ENCODE data around the gene MED29.

Gene MED29

GRCh38 chr19:39409208-39410016 is 18.2 kb downstream of the MED29 start:
- DNase-seq, result peak; percentile 83
- Mint-ChIP-seq H3K36me3 (ENCODE audit: low read depth) (peaks cover 34% of the 10 kb centered on the region), H3K27ac (peak overlapping the region; percentile 97), H3K27me3 (no peaks in the 10 kb centered on the region), H3K4me3 (peak overlapping the region; percentile 96), H3K4me1 (ENCODE audit: low read depth) (peaks cover 57% of the 10 kb centered on the region), H3K9me3 (no peaks in the 10 kb centered on the region)

GRCh38 chr19:39410017-39410830 is 19.0 kb downstream of the MED29 start:
- peak; percentile 75 for DNase-seq
- peak overlapping the region; percentile 85 for H3K4me3 Mint-ChIP-seq
- H3K27ac Mint-ChIP-seq, result peak overlapping the region; percentile 97
- H3K27me3 Mint-ChIP-seq, result no peaks in the 10 kb centered on the region
- H3K36me3 Mint-ChIP-seq (ENCODE audit: low read depth), result peaks cover 40% of the 10 kb centered on the region
- H3K9me3 Mint-ChIP-seq, result no peaks in the 10 kb centered on the region
- H3K4me1 Mint-ChIP-seq (ENCODE audit: low read depth), result peaks cover 51% of the 10 kb centered on the region

GRCh38 chr19:39410831-39411080 is 19.6 kb downstream of the MED29 start:
- no peak for DNase-seq
- H3K27ac Mint-ChIP-seq, result peak overlapping the region; percentile 97
- peak overlapping the region; percentile 85 for H3K4me3 Mint-ChIP-seq
- H3K36me3 Mint-ChIP-seq (ENCODE audit: low read depth), result peaks cover 46% of the 10 kb centered on the region
- H3K9me3 Mint-ChIP-seq, result no peaks in the 10 kb centered on the region
- no peaks in the 10 kb centered on the region for H3K27me3 Mint-ChIP-seq
- peaks cover 46% of the 10 kb centered on the region for H3K4me1 Mint-ChIP-seq (ENCODE audit: low read depth)

DNA sequence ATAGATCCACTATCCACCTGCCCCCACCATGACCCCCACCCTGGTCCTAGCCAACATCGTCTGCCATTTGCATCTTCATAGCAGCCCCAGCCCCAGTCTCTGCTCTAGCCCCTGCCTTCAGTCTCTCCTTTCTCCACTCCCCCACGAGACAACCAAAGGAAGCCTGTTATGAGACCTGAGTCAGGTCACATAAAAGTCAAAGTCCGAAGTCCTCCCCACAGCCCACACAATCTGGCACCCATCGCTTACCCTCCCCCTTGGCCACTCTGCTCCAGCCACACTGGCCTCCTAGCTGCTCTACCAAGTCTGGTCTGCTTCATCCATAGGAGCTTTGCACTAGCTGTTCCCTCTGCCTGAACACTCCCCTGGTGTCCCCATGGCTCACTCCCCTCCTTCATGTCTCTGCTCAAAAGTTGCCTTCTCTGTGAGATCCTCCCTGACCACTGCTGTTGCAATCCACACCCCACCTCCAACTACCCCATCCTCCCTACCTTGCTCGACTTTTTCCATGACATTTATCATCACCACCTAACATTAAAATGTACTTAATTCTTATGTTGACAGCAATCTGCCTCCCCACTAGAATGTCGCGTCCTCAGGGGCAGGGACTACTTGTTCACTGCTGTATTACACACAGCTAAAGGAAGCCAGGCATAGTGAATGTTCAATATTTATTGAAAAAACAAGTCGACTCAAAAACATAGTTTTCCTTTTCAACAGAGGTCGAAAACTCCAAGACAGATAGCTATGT is 20.1 kb downstream of the MED29 start:
- peak; percentile 46 for DNase-seq
- H3K27ac Mint-ChIP-seq, result peak overlapping the region; percentile 97
- peak overlapping the region; percentile 85 for H3K4me3 Mint-ChIP-seq
- H3K4me1 Mint-ChIP-seq (ENCODE audit: low read depth), result peaks cover 41% of the 10 kb centered on the region
- peaks cover 48% of the 10 kb centered on the region for H3K36me3 Mint-ChIP-seq (ENCODE audit: low read depth)
- no peaks in the 10 kb centered on the region for H3K9me3 Mint-ChIP-seq
- no peaks in the 10 kb centered on the region for H3K27me3 Mint-ChIP-seq

- Mint-ChIP-seq H3K27ac (peak overlapping the region; percentile 97), H3K27me3 (no peaks in the 10 kb centered on the region), H3K4me3 (peak overlapping the region; percentile 85), H3K36me3 (ENCODE audit: low read depth) (peaks cover 47% of the 10 kb centered on the region), H3K4me1 (ENCODE audit: low read depth) (peaks cover 40% of the 10 kb centered on the region), H3K9me3 (no peaks in the 10 kb centered on the region)
- DNase-seq, result peak; percentile 89
Measured at GRCh38 chr19:39411832-39412099, 20.6 kb downstream of the MED29 start.

GRCh38 chr19:39412100-39412866 is 21.1 kb downstream of the MED29 start, which contains the start of gene PLEKHG2:
Gene PLEKHG2 (plus strand): TSS chr19:39412669. CDS start chr19:39414087, 1,418 bp downstream.
- Mint-ChIP-seq H3K9me3 (no peaks in the 10 kb centered on the region), H3K4me1 (ENCODE audit: low read depth) (peaks cover 40% of the 10 kb centered on the region), H3K27ac (peak within 1 kb of the TSS; percentile 97), H3K36me3 (ENCODE audit: low read depth) (peaks cover 42% of the 10 kb centered on the region), H3K4me3 (peak within 1 kb of the TSS; percentile 85), H3K27me3 (no peaks in the 10 kb centered on the region)
- DNase-seq, result peak; percentile 99

DNA sequence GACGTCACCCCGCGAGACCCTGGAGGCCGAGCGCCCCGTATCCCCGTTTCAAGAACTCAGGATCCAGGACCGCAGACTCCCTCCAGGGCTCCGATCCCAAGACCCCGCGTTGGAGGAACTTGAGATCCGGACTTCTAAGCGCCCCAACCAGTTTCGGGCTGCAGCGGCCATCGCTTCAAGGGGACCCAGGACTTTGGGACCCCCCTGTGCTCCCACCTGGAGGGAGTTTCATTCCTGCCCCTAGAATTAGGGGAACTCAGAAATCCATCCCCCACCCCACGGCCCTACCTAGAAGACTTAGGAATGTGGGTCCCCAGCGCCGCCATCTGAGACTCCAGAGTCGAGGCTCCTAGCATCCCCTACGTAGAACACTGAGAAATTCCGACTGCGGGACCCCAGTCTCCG is 21.7 kb downstream of the MED29 start:
- Mint-ChIP-seq H3K9me3 (no peaks in the 10 kb centered on the region), H3K4me1 (ENCODE audit: low read depth) (peaks cover 40% of the 10 kb centered on the region), H3K36me3 (ENCODE audit: low read depth) (peaks cover 40% of the 10 kb centered on the region), H3K4me3 (peak overlapping the region; percentile 85), H3K27me3 (no peaks in the 10 kb centered on the region), H3K27ac (peak overlapping the region; percentile 97)
- no peak for DNase-seq

- Mint-ChIP-seq H3K4me1 (ENCODE audit: low read depth) (peaks cover 40% of the 10 kb centered on the region), H3K36me3 (ENCODE audit: low read depth) (peaks cover 40% of the 10 kb centered on the region), H3K27me3 (no peaks in the 10 kb centered on the region), H3K4me3 (peak overlapping the region; percentile 85), H3K9me3 (no peaks in the 10 kb centered on the region), H3K27ac (peak overlapping the region; percentile 97)
- DNase-seq, result peak; percentile 62
Measured at GRCh38 chr19:39413272-39413910, 22.2 kb downstream of the MED29 start.

DNA sequence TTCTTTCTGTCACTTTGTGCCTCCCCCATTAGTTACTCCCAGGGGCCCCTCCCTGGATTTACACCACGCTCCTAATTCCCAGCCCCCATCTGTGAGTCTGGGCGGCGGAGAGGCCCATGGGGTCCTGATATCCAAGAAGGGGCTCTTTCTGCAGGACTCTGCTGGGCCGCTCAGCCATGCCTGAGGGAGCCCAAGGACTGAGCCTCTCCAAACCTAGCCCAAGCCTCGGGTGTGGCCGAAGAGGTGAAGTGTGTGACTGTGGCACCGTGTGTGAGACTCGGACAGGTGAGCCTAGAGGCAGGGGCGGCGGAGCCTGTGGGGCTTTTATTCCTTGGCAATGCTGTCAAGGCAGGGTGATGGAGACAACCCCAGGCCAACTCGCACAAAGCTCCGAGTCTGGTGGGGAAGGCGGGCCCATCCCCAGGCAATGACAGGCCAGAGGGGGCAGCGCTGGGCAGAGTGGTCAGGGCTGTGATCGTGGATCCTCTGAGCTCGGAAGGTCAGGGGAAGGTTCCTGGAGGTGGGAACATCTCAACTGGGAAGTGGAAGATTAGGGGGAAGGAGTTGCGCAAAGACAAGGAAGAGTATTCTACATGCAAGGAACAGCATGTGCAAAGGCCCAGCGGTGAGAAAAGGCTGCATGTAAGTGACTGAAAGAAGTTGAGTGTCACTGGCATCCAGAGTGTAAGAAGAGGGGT is 22.9 kb downstream of the MED29 start:
- peaks cover 41% of the 10 kb centered on the region for H3K36me3 Mint-ChIP-seq (ENCODE audit: low read depth)
- peaks cover 34% of the 10 kb centered on the region for H3K4me1 Mint-ChIP-seq (ENCODE audit: low read depth)
- H3K27ac Mint-ChIP-seq, result peak overlapping the region; percentile 86
- no peak for DNase-seq
- H3K27me3 Mint-ChIP-seq, result no peaks in the 10 kb centered on the region
- H3K4me3 Mint-ChIP-seq, result peak overlapping the region; percentile 85
- no peaks in the 10 kb centered on the region for H3K9me3 Mint-ChIP-seq

DNA sequence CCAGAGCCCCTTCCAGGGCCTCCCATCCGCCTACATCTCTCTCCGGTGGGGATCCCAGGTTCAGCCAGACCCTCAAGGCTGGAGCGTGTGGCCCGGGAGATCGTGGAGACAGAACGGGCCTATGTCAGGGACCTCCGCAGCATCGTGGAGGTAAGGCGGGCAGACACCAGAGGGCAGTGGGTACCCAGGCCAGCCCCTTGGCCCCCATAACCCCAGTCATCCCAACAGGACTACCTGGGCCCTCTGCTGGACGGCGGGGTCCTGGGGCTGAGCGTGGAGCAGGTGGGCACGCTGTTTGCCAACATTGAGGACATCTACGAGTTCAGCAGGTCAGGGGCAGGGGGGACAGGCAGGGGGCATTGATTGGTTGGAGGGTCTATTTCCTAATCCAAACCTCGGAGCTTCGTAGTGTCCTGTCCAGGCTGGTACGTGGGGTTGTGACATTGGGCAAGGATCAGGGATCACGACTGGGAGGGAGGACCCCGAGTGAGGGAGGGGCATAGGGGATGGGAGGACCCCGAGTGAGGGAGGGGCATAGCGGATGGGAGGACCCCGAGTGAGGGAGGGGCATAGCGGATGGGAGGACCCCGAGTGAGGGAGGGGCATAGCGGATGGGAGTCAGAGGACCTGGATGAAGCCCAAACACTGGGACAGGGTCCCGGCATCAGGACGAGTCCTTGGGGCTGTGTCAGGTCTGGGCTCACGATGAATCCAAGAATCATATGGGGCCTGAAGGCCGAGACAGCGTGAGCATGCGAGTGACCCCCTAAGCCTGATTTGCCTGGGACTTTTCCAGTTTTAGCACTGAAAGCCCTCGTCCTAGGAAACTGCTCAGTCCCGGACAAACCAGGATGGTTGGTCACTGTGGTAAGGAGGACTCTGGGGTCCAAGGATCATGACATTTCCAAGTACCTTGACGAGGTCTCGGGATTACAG is 24.2 kb downstream of the MED29 start:
- no peak overlapping the region for H3K4me3 Mint-ChIP-seq
- H3K4me1 Mint-ChIP-seq (ENCODE audit: low read depth), result peaks cover 29% of the 10 kb centered on the region
- no peaks in the 10 kb centered on the region for H3K27me3 Mint-ChIP-seq
- H3K36me3 Mint-ChIP-seq (ENCODE audit: low read depth), result peaks cover 45% of the 10 kb centered on the region
- no peaks in the 10 kb centered on the region for H3K9me3 Mint-ChIP-seq
- DNase-seq, result no peak
- peak overlapping the region; percentile 40 for H3K27ac Mint-ChIP-seq

DNA sequence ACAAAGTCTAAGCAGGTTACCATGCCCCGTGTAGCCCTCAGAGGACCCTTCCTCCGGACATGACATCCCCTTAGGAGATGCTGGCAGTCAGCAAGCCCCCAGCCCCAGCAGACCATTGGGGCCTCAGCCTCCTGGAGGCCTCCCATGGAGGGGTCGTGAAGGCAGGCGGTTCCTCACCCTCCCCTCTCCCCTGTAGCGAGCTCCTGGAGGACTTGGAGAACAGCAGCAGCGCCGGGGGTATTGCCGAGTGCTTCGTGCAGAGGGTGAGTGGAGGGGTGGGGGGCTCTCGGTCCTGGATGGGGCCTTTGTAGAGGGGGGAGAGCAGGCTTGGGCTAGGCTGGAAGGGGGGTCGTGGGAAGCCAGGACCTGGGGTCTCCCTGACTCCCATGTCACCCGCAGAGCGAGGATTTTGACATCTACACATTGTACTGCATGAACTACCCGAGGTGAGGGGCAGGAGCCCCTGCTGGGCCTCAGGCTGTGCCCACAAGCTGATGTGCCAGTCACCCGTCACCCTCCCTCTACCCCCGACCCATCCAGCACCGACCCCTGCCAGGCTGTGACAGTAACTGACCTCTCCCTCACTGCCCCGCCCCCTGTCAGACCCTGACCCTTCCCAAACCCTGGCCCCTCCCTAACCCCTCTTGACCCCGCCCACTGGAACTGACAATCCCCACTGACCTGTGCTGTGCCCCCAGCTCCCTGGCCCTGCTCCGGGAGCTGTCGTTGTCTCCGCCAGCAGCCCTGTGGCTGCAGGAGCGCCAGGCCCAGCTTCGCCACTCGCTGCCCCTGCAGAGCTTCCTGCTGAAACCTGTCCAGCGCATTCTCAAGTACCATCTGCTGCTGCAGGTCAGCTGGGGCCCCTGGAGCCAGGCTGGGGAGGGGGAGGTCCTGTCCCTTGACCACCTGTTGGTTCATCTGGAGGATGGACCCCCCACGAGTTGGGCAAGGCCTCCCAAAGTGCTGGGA is 25.3 kb downstream of the MED29 start:
- H3K9me3 Mint-ChIP-seq, result no peaks in the 10 kb centered on the region
- no peak overlapping the region for H3K27ac Mint-ChIP-seq
- H3K4me3 Mint-ChIP-seq, result no peak overlapping the region
- no peak for DNase-seq
- H3K4me1 Mint-ChIP-seq (ENCODE audit: low read depth), result peaks cover 18% of the 10 kb centered on the region
- peaks cover 54% of the 10 kb centered on the region for H3K36me3 Mint-ChIP-seq (ENCODE audit: low read depth)
- H3K27me3 Mint-ChIP-seq, result no peaks in the 10 kb centered on the region

All from activated T-cell treated with anti-CD3 and anti-CD28 coated beads, Interleukin-2, amount 50 U/mL, for 24 hours (primary cell).